GM23248 (cell line): Measurements from ENCODE around the gene ZNF236.

Experiments used
- EZH2 ChIP-seq: fragments of 200-600 bp; sonication (generic); IDR thresholded peaks from 2 replicates; pipeline ENCODE4 v1.6.1; 2018; ENCODE audit warnings: antibody characterized with exemption, mild to moderate bottlenecking; ENCODE audit not compliant: insufficient read depth, poor library complexity, severe bottlenecking
- EZH2phosphoT487 ChIP-seq: fragments of 200-600 bp; sonication (generic); IDR thresholded peaks from 2 replicates; pipeline ENCODE4 v1.6.1; 2018; ENCODE audit warnings: antibody characterized with exemption, moderate library complexity, mild to moderate bottlenecking, low read depth; ENCODE audit not compliant: insufficient read depth

GRCh38 chr18:76873311-76873710 is 51.0 kb downstream of the ZNF236 start:
- no peak for TF ChIP-seq EZH2
- no peak for TF ChIP-seq EZH2phosphoT487
